H9 (cell line): Measurements from ENCODE around the gene STXBP6. TPM values are rescaled to one million over a fixed set of nuclear protein-coding genes. Genes with fewer than 3 reads are reported as not detected.

Experiments used
- DNase-seq: peaks from one replicate; pipeline ENCODE4 v3.0.0-alpha.2; 2017
- H2AFZ ChIP-seq: one replicate; pipeline ENCODE4 v1.6.1; 2013; ENCODE audit warnings: mild to moderate bottlenecking, low read length, control low read depth, moderate library complexity
- H2AK5ac ChIP-seq: 2 replicates; pipeline ENCODE4 v1.6.1; 2013; ENCODE audit warnings: low read length, control low read depth, mixed read lengths; ENCODE audit not compliant: insufficient read length
- H2BK120ac ChIP-seq: one replicate; pipeline ENCODE4 v1.6.1; 2013; ENCODE audit warnings: low read depth, mild to moderate bottlenecking, low read length, control low read depth, inconsistent platforms; ENCODE audit not compliant: poor library complexity, severe bottlenecking
- H2BK12ac ChIP-seq: 2 replicates; pipeline ENCODE4 v1.6.1; 2013; ENCODE audit warnings: low read length, control low read depth, mixed read lengths, low read depth; ENCODE audit not compliant: insufficient read length
- H2BK15ac ChIP-seq: 2 replicates; pipeline ENCODE4 v1.6.1; 2013; ENCODE audit warnings: low read depth, low read length, control low read depth
- H2BK20ac ChIP-seq: one replicate; pipeline ENCODE4 v1.6.1; 2013; ENCODE audit warnings: low read depth, mild to moderate bottlenecking, low read length, control low read depth, inconsistent platforms; ENCODE audit not compliant: poor library complexity, severe bottlenecking
- H2BK5ac ChIP-seq: 2 replicates; pipeline ENCODE4 v1.6.1; 2013; ENCODE audit warnings: low read length, control low read depth, mixed read lengths; ENCODE audit not compliant: insufficient read length
- H3K14ac ChIP-seq: 2 replicates; pipeline ENCODE4 v1.6.1; 2013; ENCODE audit warnings: low read length, control low read depth; ENCODE audit not compliant: insufficient read depth
- H3K18ac ChIP-seq: 2 replicates; pipeline ENCODE4 v1.6.1; 2013; ENCODE audit warnings: low read depth, mild to moderate bottlenecking, mixed read lengths, low read length, control low read depth; ENCODE audit not compliant: insufficient read length
- H3K23ac ChIP-seq: 2 replicates; pipeline ENCODE4 v1.6.1; 2013; ENCODE audit warnings: low read length, control low read depth, mixed read lengths, low read depth; ENCODE audit not compliant: insufficient read length
- H3K23me2 ChIP-seq: 2 replicates; pipeline ENCODE4 v1.6.1; 2013; ENCODE audit warnings: low read depth, mild to moderate bottlenecking, mixed read lengths, low read length, control low read depth; ENCODE audit not compliant: insufficient read length, poor library complexity, severe bottlenecking
- H3K27ac ChIP-seq: 2 replicates; pipeline ENCODE4 v1.5.1; 2013; ENCODE audit warnings: low read length, control low read depth, mixed read lengths, low read depth; ENCODE audit not compliant: insufficient read length
- H3K27me3 ChIP-seq: 2 replicates; pipeline ENCODE4 v1.6.1; 2013; ENCODE audit warnings: low read length, control low read depth, inconsistent platforms; ENCODE audit not compliant: insufficient read depth
- H3K4ac ChIP-seq: 2 replicates; pipeline ENCODE4 v1.6.1; 2013; ENCODE audit warnings: low read depth, mild to moderate bottlenecking, control low read depth, inconsistent platforms, low read length, moderate library complexity
- H3K4me1 ChIP-seq: 2 replicates; pipeline ENCODE4 v1.6.1; 2013; ENCODE audit warnings: low read length, control low read depth, inconsistent platforms; ENCODE audit not compliant: insufficient read depth
- H3K4me2 ChIP-seq: 2 replicates; pipeline ENCODE4 v1.6.1; 2013; ENCODE audit warnings: low read length, control low read depth, mixed read lengths; ENCODE audit not compliant: insufficient read length, insufficient read depth
- H3K56ac ChIP-seq: 2 replicates; pipeline ENCODE4 v1.6.1; 2013; ENCODE audit warnings: low read depth, mild to moderate bottlenecking, mixed read lengths, low read length, control low read depth; ENCODE audit not compliant: insufficient read length
- H3K79me1 ChIP-seq: 2 replicates; pipeline ENCODE4 v1.6.1; 2013; ENCODE audit warnings: low read depth, mild to moderate bottlenecking, moderate library complexity, low read length, control low read depth, inconsistent platforms; ENCODE audit not compliant: insufficient read depth, poor library complexity, severe bottlenecking
- H3K79me2 ChIP-seq: 2 replicates; pipeline ENCODE4 v1.6.1; 2013; ENCODE audit warnings: low read length, control low read depth, inconsistent platforms; ENCODE audit not compliant: insufficient read depth
- H3K9ac ChIP-seq: 2 replicates; pipeline ENCODE4 v1.6.1; 2013; ENCODE audit warnings: low read length, control low read depth, mixed read lengths; ENCODE audit not compliant: insufficient read length; ENCODE audit errors: extremely low read depth
- H3K9me3 ChIP-seq: one replicate; pipeline ENCODE4 v1.6.1; 2013; ENCODE audit warnings: low read depth, low read length, inconsistent platforms; ENCODE audit not compliant: control insufficient read depth
- H3T11ph ChIP-seq: one replicate; pipeline ENCODE4 v1.6.1; 2013; ENCODE audit warnings: mild to moderate bottlenecking, low read length, control low read depth, inconsistent platforms
- H4K20me1 ChIP-seq: one replicate; pipeline ENCODE4 v1.6.1; 2013; ENCODE audit not compliant: control insufficient read depth, insufficient read length, insufficient read depth
- H4K5ac ChIP-seq: 2 replicates; pipeline ENCODE4 v1.6.1; 2013; ENCODE audit warnings: low read depth, mild to moderate bottlenecking, mixed read lengths, low read length, control low read depth; ENCODE audit not compliant: insufficient read length
- H4K8ac ChIP-seq: replicated peaks from 2 replicates; pipeline ENCODE4 v1.6.1; 2013; ENCODE audit warnings: low read length, control low read depth, mixed read lengths, low read depth; ENCODE audit not compliant: insufficient read length
- H4K91ac ChIP-seq: 2 replicates; pipeline ENCODE4 v1.6.1; 2013; ENCODE audit warnings: low read depth, mild to moderate bottlenecking, moderate library complexity, mixed read lengths, low read length, control low read depth; ENCODE audit not compliant: insufficient read length
- H3K27ac Mint-ChIP-seq, 3 experiments: 2 replicates in 2 of 3; 3 replicates in 1 of 3; pipeline ENCODE4 v1.8.0; 2020 to 2021; ENCODE audit warnings: mixed read lengths in 3 of 3, mild to moderate bottlenecking in 1 of 3, moderate library complexity in 1 of 3
- H3K27me3 Mint-ChIP-seq: 2 replicates; pipeline ENCODE4 v1.8.0; 2021; ENCODE audit warnings: low read depth, mild to moderate bottlenecking, moderate library complexity, mixed read lengths
- H3K36me3 Mint-ChIP-seq, 3 experiments: 2 replicates in 2 of 3; 3 replicates in 1 of 3; pipeline ENCODE4 v1.8.0; 2020 to 2021; ENCODE audit warnings: low read depth in 3 of 3, mixed read lengths in 3 of 3; ENCODE audit not compliant: insufficient read depth in 1 of 3
- H3K4me1 Mint-ChIP-seq, 2 experiments: 2 replicates each; pipeline ENCODE4 v1.8.0; 2020; ENCODE audit warnings: mixed read lengths in 2 of 2
- H3K4me3 Mint-ChIP-seq, 2 experiments: 2 replicates in 1 of 2; 3 replicates in 1 of 2; pipeline ENCODE4 v1.8.0; 2020 to 2021; ENCODE audit warnings: mild to moderate bottlenecking in 2 of 2, mixed read lengths in 2 of 2, moderate library complexity in 1 of 2
- H3K9me3 Mint-ChIP-seq, 2 experiments: 2 replicates in 1 of 2; 3 replicates in 1 of 2; pipeline ENCODE4 v1.8.0; 2020; ENCODE audit warnings: mild to moderate bottlenecking in 2 of 2, mixed read lengths in 2 of 2, moderate library complexity in 1 of 2
- WGBS: extraction: QIAGEN DNeasy Blood & Tissue Kit; methylation state at CpG from one replicate; pipeline ENCODE4 v1.1.7; 2013; ENCODE audit warnings: missing lambda C conversion rate, low lambda C conversion rate, mixed read lengths; ENCODE audit not compliant: insufficient read length; ENCODE audit errors: extremely low coverage; 5-methylcytosine and 5-hydroxymethylcytosine counted together
- total RNA-seq: library from RNA; stranded (reverse); gene quantifications from 2 replicates; pipeline ENCODE4 v1.2.1, GENCODE V29; 2021
- TF ChIP-seq, protein P1 (sequence below): fragments of 200-600 bp; sonication (generic); conservative IDR thresholded peaks from 3 replicates; pipeline ENCODE4 v1.8.0; 2021; ENCODE audit warnings: antibody characterized with exemption, mild to moderate bottlenecking

The STXBP6 gene
- total RNA-seq, 1 experiment from 2014 or later: 3.6 TPM

DNA sequence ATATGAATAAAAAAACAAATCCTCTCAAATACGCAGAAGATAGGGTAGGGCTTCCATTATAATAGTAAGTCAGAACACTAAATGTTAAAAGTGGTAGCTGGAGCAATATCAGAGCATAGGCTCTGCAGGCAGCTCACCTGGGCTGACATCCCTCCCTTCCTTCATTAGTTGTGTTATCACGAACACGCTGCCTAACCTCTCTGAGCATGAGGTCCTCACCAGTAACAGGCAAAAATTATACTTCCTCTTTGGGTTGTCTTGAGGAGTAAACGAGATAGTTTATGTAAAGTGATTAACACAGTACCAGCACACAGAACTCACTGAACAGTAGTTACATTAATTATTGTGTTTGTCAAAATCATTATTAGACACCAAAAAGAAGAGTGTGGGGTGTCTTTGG lies 154.3 kb downstream of the STXBP6 start:
- no peak overlapping the region for H4K91ac ChIP-seq
- H3K9me3 ChIP-seq: no peaks in the 10 kb centered on the region
- Mint-ChIP-seq H3K36me3 (peaks cover 0 to 1% (median 0%) of the 10 kb centered on the region in 3 experiments; a peak in 1 of 7 replicates), H3K9me3 (peaks cover 3 to 4% of the 10 kb centered on the region in 2 experiments; a peak in 3 of 5 replicates), H3K4me3 (no peak overlapping the region), H3K27me3 (no peaks in the 10 kb centered on the region), H3K4me1 (peaks cover 4 to 6% of the 10 kb centered on the region in 2 experiments; a peak in 1 of 4 replicates), H3K27ac (no peak overlapping the region)
- no peak overlapping the region for H3K4ac ChIP-seq
- no peaks in the 10 kb centered on the region for H3K27me3 ChIP-seq
- WGBS: no CpG with 5 or more reads among the region's 4 CpGs
- TF ChIP-seq, protein P1, sequence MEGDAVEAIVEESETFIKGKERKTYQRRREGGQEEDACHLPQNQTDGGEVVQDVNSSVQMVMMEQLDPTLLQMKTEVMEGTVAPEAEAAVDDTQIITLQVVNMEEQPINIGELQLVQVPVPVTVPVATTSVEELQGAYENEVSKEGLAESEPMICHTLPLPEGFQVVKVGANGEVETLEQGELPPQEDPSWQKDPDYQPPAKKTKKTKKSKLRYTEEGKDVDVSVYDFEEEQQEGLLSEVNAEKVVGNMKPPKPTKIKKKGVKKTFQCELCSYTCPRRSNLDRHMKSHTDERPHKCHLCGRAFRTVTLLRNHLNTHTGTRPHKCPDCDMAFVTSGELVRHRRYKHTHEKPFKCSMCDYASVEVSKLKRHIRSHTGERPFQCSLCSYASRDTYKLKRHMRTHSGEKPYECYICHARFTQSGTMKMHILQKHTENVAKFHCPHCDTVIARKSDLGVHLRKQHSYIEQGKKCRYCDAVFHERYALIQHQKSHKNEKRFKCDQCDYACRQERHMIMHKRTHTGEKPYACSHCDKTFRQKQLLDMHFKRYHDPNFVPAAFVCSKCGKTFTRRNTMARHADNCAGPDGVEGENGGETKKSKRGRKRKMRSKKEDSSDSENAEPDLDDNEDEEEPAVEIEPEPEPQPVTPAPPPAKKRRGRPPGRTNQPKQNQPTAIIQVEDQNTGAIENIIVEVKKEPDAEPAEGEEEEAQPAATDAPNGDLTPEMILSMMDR: no peak
- no peak overlapping the region for H4K8ac ChIP-seq
- no peak overlapping the region for H2BK20ac ChIP-seq
- no peak overlapping the region for H2AFZ ChIP-seq
- H4K5ac ChIP-seq: no peak overlapping the region
- no peak for DNase-seq
- no peaks in the 10 kb centered on the region for H3K79me2 ChIP-seq
- H3K27ac ChIP-seq: no peak overlapping the region
- no peaks in the 10 kb centered on the region for H4K20me1 ChIP-seq
- no peak overlapping the region for H3K56ac ChIP-seq
- H2BK5ac ChIP-seq: no peak overlapping the region
- no peak overlapping the region for H2BK120ac ChIP-seq
- H3T11ph ChIP-seq: no peak overlapping the region
- H3K23me2 ChIP-seq: no peaks in the 10 kb centered on the region
- no peak overlapping the region for H3K18ac ChIP-seq
- H3K9ac ChIP-seq: no peak overlapping the region
- no peak overlapping the region for H2AK5ac ChIP-seq
- H3K4me1 ChIP-seq: no peaks in the 10 kb centered on the region
- no peak overlapping the region for H3K23ac ChIP-seq
- no peak overlapping the region for H3K4me2 ChIP-seq
- H2BK12ac ChIP-seq: no peak overlapping the region
- no peaks in the 10 kb centered on the region for H3K79me1 ChIP-seq
- H3K14ac ChIP-seq: no peak overlapping the region
- no peak overlapping the region for H2BK15ac ChIP-seq
